ENCODE data around the gene APOA5.
"Not testable (repeated sequence)": the region's sequence is repeated elsewhere in the genome, so short reads cannot be mapped to it uniquely, and the experiment has no call there.

The APOA5 gene, protein sequence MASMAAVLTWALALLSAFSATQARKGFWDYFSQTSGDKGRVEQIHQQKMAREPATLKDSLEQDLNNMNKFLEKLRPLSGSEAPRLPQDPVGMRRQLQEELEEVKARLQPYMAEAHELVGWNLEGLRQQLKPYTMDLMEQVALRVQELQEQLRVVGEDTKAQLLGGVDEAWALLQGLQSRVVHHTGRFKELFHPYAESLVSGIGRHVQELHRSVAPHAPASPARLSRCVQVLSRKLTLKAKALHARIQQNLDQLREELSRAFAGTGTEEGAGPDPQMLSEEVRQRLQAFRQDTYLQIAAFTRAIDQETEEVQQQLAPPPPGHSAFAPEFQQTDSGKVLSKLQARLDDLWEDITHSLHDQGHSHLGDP

GRCh38 chr11:116791813-116792143 is at the start of gene APOA5:
TSS of gene APOA5 (minus strand) at chr11:116791879. CDS start at chr11:116791860, 19 bp downstream.
- DNase-seq, result no peak

DNA sequence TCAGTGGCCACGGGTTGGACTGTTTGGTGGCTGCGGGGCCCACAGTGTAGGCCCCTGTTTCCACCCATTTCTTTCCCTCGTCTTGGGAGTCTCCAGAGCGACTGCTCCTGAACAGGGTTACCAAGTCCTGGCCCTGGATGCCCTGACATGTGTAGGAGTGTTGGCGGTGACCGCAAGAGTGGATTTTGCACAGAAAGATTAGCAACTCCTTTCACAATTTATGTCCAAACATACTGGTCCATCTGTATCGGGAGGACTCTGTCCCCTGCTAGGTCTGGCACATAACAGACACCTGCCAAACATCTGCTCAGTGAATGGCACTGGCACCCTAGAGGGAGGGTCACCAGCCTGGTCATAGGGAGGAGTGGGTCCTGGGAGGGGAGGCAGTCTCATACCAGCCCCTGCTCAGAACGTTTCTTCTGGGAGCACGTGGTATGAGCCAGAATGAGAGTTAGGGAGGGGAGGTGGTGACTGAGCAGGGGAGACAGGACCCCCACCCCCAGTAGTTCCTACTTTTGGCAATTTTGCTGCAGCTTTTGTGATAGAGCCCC is 49.1 kb upstream of the APOA5 start:
- DNase-seq, result no peak

- no peak for DNase-seq
Observed at GRCh38 chr11:116840224-116840745, 48.6 kb upstream of the APOA5 start.

DNA sequence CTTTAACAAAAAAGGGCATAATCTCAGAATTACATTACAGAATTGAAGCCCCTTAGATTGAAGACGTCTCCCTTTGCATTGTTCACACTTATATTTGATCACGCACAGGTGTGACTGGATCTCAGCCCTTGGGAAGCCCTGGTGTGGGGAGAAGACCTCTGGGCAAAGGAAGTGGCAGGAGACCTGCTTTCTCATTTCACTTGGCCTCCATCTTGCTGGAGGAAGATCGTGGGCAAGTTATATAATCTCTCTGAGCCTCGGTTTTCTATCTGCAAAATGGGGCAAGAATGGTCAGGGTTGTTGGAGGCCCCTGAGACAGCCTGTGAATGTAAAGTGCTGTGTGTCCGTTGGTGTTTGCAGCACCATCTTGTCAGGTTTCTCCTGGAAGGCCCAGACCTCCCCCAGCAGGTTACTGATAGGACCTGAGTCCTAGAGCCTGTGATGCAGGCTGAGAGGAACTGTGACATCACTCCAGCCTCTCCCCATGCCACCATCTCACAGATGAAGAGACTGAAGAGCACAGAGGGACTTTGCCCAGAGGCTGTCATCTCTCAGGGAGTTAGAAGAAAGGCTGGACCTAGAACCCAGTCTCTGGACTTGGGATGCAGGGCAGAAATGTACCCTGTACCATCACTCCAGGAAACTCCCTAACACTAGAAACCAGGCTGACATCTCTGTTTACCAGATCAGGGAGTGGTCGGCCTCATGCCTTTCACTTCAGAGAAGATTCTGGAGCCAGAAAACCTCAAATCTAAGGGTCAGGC is 46.8 kb upstream of the APOA5 start:
- DNase-seq, result no peak

DNA sequence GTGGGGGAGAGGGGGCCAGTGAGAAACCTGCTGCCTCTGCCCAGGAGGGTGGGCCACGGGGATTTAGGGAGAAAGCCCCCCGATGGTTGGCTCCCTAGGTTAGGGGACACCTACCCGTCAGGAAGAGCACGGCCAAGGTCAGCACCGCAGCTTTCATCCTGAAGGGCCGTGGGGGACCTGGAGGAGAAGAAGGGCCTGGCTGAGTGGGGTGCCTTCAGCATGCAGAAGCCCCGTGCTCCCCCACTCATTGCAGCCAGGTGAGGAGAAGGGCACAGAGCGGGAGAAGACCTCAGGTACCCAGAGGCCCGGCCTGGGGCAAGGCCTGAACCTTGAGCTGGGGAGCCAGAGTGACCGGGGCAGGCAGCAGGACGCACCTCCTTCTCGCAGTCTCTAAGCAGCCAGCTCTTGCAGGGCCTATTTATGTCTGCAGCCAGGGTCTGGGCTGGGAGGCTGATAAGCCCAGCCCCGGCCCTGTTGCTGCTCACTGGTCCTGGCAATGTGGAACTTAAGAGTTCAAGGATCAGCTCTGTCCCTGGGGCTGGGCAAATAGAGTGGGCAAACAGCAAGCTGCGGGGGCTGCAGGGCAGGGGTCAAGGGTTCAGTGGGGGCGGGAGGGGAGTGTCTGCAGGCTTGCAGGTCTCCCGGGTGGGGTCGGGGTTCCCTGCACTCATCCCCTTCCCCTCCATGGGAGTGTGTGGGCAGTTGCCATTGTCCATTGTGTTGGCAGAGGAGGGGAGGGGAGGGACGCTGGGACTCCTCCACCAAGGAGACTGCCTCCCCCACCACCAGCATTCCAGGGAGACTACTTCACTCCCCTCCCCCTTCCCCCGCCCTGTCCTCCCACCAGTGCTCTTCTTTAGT is 45.8 kb upstream of the APOA5 start, which contains the start of gene APOA1:
Gene APOA1 (minus strand): TSS at position 392 of the 861 bp plus-strand sequence. CDS start 235 bp downstream, at position 157.
- DNase-seq, result no peak

- no peak for DNase-seq
Observed at GRCh38 chr11:116836632-116836991, 44.9 kb upstream of the APOA5 start.

- DNase-seq, result peak; percentile 76
Observed at GRCh38 chr11:116835791-116836631, 44.3 kb upstream of the APOA5 start.

DNA sequence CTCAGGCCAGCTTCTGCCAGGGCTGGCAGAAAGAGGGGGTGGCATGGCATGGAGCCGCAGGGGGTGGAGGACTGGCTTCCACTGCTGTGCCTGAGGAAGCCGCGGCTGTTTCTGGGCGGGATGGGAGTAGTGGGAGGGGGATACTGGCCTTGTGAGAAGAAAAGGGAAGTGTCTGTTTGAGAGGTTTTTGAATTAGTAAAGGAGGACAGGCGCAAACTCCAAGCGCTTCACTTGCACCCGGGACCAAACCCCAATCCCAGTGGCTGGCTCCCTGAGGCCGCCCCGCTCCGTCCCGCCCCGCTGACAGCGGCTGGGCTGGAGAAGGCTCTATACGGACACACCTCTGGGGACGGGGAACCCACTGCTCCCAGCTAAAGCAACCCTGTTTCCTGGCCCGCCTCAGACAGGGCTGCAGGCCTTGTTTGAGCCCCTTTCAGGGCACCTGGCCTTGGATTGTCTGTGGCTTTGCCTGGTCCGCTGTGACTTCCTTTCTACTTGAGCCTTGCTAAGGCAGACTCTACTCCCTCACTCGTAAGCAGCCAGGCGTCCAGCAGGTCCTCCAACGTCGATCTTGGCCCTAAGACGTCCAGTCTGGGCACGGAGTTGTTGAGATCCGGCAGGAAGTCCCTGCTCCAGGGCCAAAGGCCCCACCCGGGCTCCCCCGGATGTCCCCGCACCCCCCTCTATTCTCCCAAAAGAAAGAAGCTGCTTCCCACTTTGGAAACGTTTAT is 43.5 kb upstream of the APOA5 start:
- no peak for DNase-seq

DNA sequence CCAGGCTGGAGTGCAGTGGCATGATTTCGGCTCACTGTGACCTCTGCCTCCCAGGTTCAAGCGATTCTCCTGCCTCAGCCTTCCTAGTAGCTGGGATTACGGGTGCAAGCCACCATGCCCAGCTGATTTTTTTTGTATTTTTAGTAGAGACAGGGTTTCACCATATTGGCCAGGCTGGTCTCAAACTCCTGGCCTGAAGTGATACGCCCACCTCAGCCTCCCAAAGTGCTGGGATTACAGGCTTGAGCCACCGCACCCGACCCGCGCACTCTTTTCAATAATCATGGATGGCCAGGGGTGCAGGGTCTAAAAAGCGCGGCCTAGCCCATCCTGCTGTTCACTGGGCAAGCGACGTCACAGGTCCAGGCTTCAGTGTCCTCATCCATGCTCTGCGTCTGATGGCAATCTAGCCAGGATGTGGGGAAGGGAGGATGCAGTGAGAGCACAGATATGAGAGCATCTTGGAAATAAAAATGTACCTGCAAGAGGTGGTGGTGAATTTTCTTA is 42.9 kb upstream of the APOA5 start:
- DNase-seq, result not testable (repeated sequence)

- no peak for DNase-seq
Observed at GRCh38 chr11:116833816-116834534, 42.3 kb upstream of the APOA5 start.

GRCh38 chr11:116833491-116833815 is 41.8 kb upstream of the APOA5 start:
- DNase-seq, result no peak

DNA sequence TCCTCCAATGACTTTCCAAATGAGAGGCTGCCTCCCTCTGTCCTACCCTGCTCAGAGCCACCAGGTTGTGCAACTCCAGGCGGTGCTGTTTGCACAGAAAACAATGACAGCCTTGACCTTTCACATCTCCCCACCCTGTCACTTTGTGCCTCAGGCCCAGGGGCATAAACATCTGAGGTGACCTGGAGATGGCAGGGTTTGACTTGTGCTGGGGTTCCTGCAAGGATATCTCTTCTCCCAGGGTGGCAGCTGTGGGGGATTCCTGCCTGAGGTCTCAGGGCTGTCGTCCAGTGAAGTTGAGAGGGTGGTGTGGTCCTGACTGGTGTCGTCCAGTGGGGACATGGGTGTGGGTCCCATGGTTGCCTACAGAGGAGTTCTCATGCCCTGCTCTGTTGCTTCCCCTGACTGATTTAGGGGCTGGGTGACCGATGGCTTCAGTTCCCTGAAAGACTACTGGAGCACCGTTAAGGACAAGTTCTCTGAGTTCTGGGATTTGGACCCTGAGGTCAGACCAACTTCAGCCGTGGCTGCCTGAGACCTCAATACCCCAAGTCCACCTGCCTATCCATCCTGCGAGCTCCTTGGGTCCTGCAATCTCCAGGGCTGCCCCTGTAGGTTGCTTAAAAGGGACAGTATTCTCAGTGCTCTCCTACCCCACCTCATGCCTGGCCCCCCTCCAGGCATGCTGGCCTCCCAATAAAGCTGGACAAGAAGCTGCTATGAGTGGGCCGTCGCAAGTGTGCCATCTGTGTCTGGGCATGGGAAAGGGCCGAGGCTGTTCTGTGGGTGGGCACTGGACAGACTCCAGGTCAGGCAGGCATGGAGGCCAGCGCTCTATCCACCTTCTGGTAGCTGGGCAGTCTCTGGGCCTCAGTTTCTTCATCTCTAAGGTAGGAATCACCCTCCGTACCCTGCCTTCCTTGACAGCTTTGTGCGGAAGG is 40.9 kb upstream of the APOA5 start:
- DNase-seq, result no peak

GRCh38 chr11:116831790-116832349 is 40.2 kb upstream of the APOA5 start:
- no peak for DNase-seq

DNA sequence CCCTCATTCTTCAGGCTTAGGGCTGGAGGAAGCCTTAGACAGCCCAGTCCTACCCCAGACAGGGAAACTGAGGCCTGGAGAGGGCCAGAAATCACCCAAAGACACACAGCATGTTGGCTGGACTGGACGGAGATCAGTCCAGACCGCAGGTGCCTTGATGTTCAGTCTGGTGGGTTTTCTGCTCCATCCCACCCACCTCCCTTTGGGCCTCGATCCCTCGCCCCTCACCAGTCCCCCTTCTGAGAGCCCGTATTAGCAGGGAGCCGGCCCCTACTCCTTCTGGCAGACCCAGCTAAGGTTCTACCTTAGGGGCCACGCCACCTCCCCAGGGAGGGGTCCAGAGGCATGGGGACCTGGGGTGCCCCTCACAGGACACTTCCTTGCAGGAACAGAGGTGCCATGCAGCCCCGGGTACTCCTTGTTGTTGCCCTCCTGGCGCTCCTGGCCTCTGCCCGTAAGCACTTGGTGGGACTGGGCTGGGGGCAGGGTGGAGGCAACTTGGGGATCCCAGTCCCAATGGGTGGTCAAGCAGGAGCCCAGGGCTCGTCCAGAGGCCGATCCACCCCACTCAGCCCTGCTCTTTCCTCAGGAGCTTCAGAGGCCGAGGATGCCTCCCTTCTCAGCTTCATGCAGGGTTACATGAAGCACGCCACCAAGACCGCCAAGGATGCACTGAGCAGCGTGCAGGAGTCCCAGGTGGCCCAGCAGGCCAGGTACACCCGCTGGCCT is 38.7 kb upstream of the APOA5 start:
- no peak for DNase-seq

DNA sequence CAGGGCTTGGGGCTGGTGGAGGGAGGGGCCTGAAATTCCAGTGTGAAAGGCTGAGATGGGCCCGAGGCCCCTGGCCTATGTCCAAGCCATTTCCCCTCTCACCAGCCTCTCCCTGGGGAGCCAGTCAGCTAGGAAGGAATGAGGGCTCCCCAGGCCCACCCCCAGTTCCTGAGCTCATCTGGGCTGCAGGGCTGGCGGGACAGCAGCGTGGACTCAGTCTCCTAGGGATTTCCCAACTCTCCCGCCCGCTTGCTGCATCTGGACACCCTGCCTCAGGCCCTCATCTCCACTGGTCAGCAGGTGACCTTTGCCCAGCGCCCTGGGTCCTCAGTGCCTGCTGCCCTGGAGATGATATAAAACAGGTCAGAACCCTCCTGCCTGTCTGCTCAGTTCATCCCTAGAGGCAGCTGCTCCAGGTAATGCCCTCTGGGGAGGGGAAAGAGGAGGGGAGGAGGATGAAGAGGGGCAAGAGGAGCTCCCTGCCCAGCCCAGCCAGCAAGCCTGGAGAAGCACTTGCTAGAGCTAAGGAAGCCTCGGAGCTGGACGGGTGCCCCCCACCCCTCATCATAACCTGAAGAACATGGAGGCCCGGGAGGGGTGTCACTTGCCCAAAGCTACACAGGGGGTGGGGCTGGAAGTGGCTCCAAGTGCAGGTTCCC is 38.0 kb upstream of the APOA5 start, which contains the start of gene APOC3:
Gene APOC3 (plus strand): TSS at position 383 of the 659 bp plus-strand sequence. CDS start 676 bp downstream, outside the sequence.
- no peak for DNase-seq

DNA sequence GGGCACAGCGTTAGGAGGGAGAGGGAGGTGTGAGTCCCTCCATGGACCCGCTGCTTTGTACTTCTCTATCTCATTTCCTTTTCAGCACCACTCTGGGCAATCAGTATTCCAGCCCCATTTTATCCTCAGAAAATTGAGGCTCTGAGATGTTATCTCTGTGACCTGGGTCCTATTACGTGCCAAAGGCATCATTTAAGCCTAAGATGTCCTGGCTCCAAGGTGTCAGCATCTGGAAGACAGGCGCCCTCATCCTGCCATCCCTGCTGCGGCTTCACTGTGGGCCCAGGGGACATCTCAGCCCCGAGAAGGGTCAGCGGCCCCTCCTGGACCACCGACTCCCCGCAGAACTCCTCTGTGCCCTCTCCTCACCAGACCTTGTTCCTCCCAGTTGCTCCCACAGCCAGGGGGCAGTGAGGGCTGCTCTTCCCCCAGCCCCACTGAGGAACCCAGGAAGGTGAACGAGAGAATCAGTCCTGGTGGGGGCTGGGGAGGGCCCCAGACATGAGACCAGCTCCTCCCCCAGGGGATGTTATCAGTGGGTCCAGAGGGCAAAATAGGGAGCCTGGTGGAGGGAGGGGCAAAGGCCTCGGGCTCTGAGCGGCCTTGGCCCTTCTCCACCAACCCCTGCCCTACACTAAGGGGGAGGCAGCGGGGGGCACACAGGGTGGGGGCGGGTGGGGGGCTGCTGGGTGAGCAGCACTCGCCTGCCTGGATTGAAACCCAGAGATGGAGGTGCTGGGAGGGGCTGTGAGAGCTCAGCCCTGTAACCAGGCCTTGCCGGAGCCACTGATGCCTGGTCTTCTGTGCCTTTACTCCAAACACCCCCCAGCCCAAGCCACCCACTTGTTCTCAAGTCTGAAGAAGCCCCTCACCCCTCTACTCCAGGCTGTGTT is 37.2 kb upstream of the APOA5 start:
- no peak for DNase-seq
